ENCODE results near the gene SNX32.
A peak's percentile ranks its signal among the peaks of the same experiment; 100 is the strongest.
"Not testable (repeated sequence)": the region's sequence is repeated elsewhere in the genome, so short reads cannot be mapped to it uniquely, and the experiment has no call there.

SNX32 gene

GRCh38 chr11:65890324-65891218 lies 56.8 kb downstream of the SNX32 start, which contains the start of gene CCDC85B:
TSS of gene CCDC85B (plus strand) at chr11:65890673. CDS start at chr11:65890784, 111 bp downstream.
- Mint-ChIP-seq H3K27me3 (no peaks in the 10 kb centered on the region), H3K27ac (peak within 1 kb of the TSS; percentile 94 to 95), H3K4me3 (peak within 1 kb of the TSS; percentile 89 to 98), H3K4me1 (peaks cover 70% of the 10 kb centered on the region), H3K9me3 (no peaks in the 10 kb centered on the region)
- DNase-seq (peak; percentile 98), ATAC-seq (peak; percentile 71)

- no peaks in the 10 kb centered on the region for H3K27me3 Mint-ChIP-seq
- DNase-seq, result peak; percentile 36 to 61
- peak; percentile 10 for ATAC-seq
- H3K4me3 Mint-ChIP-seq, result peak overlapping the region; percentile 89 to 98
- H3K9me3 Mint-ChIP-seq, result no peaks in the 10 kb centered on the region
- peak overlapping the region; percentile 64 to 68 for H3K27ac Mint-ChIP-seq
- H3K4me1 Mint-ChIP-seq, result peaks cover 72% of the 10 kb centered on the region
Observed at GRCh38 chr11:65891219-65892136, 57.7 kb downstream of the SNX32 start.

- Mint-ChIP-seq H3K4me1 (peaks cover 72% of the 10 kb centered on the region), H3K4me3 (peak overlapping the region; percentile 89 to 98), H3K27ac (peak overlapping the region; percentile 64 to 68)
- ATAC-seq, result peak; percentile 22
- DNase-seq, result peak; percentile 46 to 62
- H3K9me3 Mint-ChIP-seq, H3K27me3 Mint-ChIP-seq: not testable (repeated sequence)
Observed at GRCh38 chr11:65892137-65892540, 58.4 kb downstream of the SNX32 start.

GRCh38 chr11:65892661-65893317 lies 59.0 kb downstream of the SNX32 start:
- peak overlapping the region; percentile 34 to 90 for H3K27ac Mint-ChIP-seq
- H3K4me3 Mint-ChIP-seq, result peak overlapping the region; percentile 89 to 98
- no peak for DNase-seq
- ATAC-seq, result no peak
- no peaks in the 10 kb centered on the region for H3K27me3 Mint-ChIP-seq
- H3K9me3 Mint-ChIP-seq, result no peaks in the 10 kb centered on the region
- H3K4me1 Mint-ChIP-seq, result peaks cover 73% of the 10 kb centered on the region

GRCh38 chr11:65894034-65894591 lies 60.4 kb downstream of the SNX32 start:
- DNase-seq, result no peak
- H3K9me3 Mint-ChIP-seq, result no peaks in the 10 kb centered on the region
- H3K27me3 Mint-ChIP-seq, result no peaks in the 10 kb centered on the region
- peak overlapping the region; percentile 49 to 78 for H3K27ac Mint-ChIP-seq
- H3K4me1 Mint-ChIP-seq, result peaks cover 81% of the 10 kb centered on the region
- ATAC-seq, result no peak
- H3K4me3 Mint-ChIP-seq, result peak overlapping the region; percentile 89 to 98

GRCh38 chr11:65895482-65895981 lies 61.8 kb downstream of the SNX32 start:
- Mint-ChIP-seq H3K27ac (peak overlapping the region in 1 of 2 donors; percentile 68), H3K4me3 (peak overlapping the region; percentile 49 to 68), H3K4me1 (peaks cover 69% of the 10 kb centered on the region), H3K9me3 (no peaks in the 10 kb centered on the region), H3K27me3 (no peaks in the 10 kb centered on the region)
- DNase-seq (no peak), ATAC-seq (no peak)

- H3K4me1 Mint-ChIP-seq, result peaks cover 73% of the 10 kb centered on the region
Observed at GRCh38 chr11:65896034-65896999, 62.6 kb downstream of the SNX32 start.

GRCh38 chr11:65897020-65897471 lies 63.3 kb downstream of the SNX32 start:
- DNase-seq (no peak), ATAC-seq (no peak)
- no peaks in the 10 kb centered on the region for H3K27me3 Mint-ChIP-seq
- H3K27ac Mint-ChIP-seq, result no peak overlapping the region
- H3K9me3 Mint-ChIP-seq, result no peaks in the 10 kb centered on the region
- peaks cover 79% of the 10 kb centered on the region for H3K4me1 Mint-ChIP-seq
- H3K4me3 Mint-ChIP-seq, result peak overlapping the region; percentile 15 to 50

More at GRCh38 chr11:65896034-65896999, 62.6 kb downstream of the SNX32 start:
- H3K27me3 Mint-ChIP-seq, result no peaks in the 10 kb centered on the region
- ATAC-seq (no peak), DNase-seq (no peak)
- H3K27ac Mint-ChIP-seq, result peak overlapping the region; percentile 72 to 95
- peak overlapping the region; percentile 12 to 19 for H3K4me3 Mint-ChIP-seq
- no peaks in the 10 kb centered on the region for H3K9me3 Mint-ChIP-seq

GRCh38 chr11:65898656-65899355 lies 65.0 kb downstream of the SNX32 start:
- H3K27me3 Mint-ChIP-seq, result peaks cover 14% of the 10 kb centered on the region
- peak overlapping the region; percentile 93 to 97 for H3K4me3 Mint-ChIP-seq
- H3K4me1 Mint-ChIP-seq, result peaks cover 65% of the 10 kb centered on the region
- H3K27ac Mint-ChIP-seq, result peak overlapping the region; percentile 95 to 98
- DNase-seq, result no peak
- ATAC-seq, result no peak
- no peaks in the 10 kb centered on the region for H3K9me3 Mint-ChIP-seq

GRCh38 chr11:65899356-65900124 lies 65.8 kb downstream of the SNX32 start:
- DNase-seq (peak; percentile 63 to 78), ATAC-seq (peak; percentile 46)
- peaks cover 57% of the 10 kb centered on the region for H3K4me1 Mint-ChIP-seq

GRCh38 chr11:65900125-65900898 lies 66.5 kb downstream of the SNX32 start, which contains the start of gene FOSL1:
TSS of gene FOSL1 (minus strand) at chr11:65900388. CDS start at chr11:65900339, 49 bp downstream.
- H3K9me3 Mint-ChIP-seq, result no peaks in the 10 kb centered on the region
- H3K4me3 Mint-ChIP-seq, result peak within 1 kb of the TSS; percentile 93 to 97
- DNase-seq (peak; percentile 93 to 97), ATAC-seq (peak; percentile 91)
- peaks cover 15% of the 10 kb centered on the region for H3K27me3 Mint-ChIP-seq
- peak within 1 kb of the TSS; percentile 86 to 98 for H3K27ac Mint-ChIP-seq
- peaks cover 51% of the 10 kb centered on the region for H3K4me1 Mint-ChIP-seq

More at GRCh38 chr11:65899356-65900124, 65.8 kb downstream of the SNX32 start:
- H3K27ac Mint-ChIP-seq, result peak overlapping the region; percentile 82 to 98
- no peaks in the 10 kb centered on the region for H3K9me3 Mint-ChIP-seq
- H3K4me3 Mint-ChIP-seq, result peak overlapping the region; percentile 93 to 97
- peaks cover 15% of the 10 kb centered on the region for H3K27me3 Mint-ChIP-seq

GRCh38 chr11:65900899-65901180 lies 67.1 kb downstream of the SNX32 start:
- Mint-ChIP-seq H3K27ac (peak overlapping the region in 1 of 2 donors; percentile 67), H3K4me1 (peaks cover 46% of the 10 kb centered on the region)

More at GRCh38 chr11:65900899-65901180, 67.1 kb downstream of the SNX32 start:
- Mint-ChIP-seq H3K9me3 (no peaks in the 10 kb centered on the region), H3K4me3 (peak overlapping the region; percentile 72 to 76), H3K27me3 (peaks cover 15% of the 10 kb centered on the region)
- no peak for DNase-seq
- ATAC-seq, result no peak
